HG02973 (cell line): ENCODE results near the gene FAM234B.

Experiments
- ATAC-seq: cut with Tn5 transposase; IDR thresholded peaks from one replicate; pipeline ENCODE4 v1.9.1; 2021; ENCODE audit warnings: moderate library complexity; ENCODE audit not compliant: unreplicated experiment

FAM234B gene, protein sequence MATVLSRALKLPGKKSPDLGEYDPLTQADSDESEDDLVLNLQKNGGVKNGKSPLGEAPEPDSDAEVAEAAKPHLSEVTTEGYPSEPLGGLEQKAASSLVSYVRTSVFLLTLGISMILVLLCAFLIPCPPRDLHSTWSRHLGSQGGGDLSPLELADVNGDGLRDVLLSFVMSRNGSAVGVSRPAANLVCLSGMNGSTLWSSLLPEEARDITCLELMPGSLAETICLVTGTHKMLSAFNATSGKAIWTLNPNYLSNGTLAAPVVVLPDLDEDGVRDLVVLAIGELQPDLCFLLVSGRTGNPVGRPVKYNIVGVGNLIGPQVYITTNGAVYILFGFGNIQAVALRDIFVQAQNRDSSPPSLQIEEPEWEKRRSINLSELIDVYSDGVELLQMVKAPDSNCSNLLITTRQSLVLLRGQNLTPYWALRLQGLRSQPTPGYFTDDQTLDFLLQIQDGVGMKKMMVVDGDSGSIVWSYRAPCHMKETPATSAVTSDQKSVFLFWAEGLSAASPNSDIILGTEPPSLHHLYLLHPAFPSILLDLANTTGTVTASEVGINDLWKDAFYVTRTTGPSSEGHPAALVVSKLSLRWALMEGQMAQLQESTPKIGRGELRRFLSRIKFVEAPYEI

GRCh38 chr12:13044002-13044905 is at the start of gene FAM234B:
TSS of gene FAM234B (plus strand) at chr12:13044381. CDS start at chr12:13044404, 23 bp downstream.
- ATAC-seq = peak; percentile 81

- no peak for ATAC-seq
Observed at GRCh38 chr12:12995088-12995487, 49.1 kb upstream of the FAM234B start.

DNA sequence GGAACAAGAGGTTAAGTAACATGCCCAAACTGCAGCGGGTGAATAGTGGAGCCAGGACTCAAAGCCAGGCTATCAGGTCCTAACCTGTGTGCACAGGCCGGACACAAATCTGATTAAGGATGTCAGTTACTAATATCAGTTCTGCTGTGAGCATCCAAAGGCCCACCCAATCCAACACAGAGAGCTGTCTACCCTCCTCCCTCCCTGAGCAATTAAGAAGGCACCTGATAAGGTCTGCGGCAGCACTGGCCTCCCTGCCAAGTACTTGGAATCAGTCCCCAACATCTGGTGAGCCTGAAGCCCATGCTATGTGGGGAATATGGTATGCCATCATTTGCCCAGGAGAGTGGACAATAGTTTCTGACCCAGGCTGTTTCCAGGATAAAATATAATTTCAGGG is 48.0 kb upstream of the FAM234B start:
- ATAC-seq = no peak

DNA sequence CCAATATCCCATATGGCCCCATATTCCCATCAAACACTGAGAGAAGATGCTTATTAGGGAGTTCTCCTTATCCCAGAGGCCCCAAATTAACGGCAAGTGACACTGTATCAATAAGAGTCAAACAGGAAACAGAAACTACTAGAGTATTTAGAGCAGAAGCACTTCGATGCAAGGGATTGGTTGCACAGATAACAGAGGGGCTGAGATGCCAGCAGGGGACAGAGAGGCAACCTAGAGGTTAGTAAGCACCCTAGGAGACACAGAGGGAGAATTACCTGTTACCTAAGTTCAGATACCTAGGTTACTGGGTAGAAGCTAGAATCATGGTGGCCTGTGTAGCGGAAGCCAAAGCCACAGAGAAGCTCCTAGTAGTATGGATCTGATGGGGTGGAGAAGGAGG is 47.0 kb upstream of the FAM234B start:
- ATAC-seq = no peak

DNA sequence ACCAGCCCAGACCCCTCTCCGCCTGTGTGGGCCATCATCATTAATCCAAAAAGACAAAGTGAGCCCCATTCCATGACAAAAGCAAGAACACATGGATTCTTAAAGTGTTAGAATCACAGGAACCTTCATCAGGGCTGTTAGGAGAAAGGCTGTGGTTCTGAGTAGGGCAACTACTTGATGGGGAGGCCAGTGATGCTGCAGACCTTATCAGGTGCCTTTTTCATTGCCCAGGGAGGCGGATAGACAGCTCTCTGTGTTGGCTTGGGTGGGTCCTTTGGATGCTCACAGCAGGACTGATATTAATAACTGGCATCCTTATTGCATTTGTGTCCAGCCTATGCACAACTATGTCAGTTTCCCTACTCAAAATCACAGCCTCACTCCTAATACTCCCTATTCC is 46.4 kb upstream of the FAM234B start:
- no peak for ATAC-seq

DNA sequence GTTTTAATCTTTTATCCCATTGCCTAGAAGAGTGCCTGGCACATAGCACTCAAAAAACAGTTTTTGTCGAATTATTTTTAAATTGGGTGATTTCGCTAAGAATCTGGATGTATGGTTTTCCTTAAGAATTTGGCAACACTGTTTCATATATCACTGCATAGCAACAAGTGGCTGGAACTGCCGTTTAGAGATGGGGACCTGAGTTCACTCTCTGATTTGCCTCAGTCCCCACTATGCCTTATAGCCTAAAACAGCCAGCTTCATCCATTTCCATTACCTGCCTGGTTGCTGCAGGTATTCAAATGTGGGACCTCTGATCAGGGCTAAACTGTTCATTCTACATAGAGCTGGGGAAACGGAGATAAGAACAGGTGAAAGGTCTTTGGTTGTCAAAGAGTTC is 45.9 kb upstream of the FAM234B start:
- no peak for ATAC-seq

DNA sequence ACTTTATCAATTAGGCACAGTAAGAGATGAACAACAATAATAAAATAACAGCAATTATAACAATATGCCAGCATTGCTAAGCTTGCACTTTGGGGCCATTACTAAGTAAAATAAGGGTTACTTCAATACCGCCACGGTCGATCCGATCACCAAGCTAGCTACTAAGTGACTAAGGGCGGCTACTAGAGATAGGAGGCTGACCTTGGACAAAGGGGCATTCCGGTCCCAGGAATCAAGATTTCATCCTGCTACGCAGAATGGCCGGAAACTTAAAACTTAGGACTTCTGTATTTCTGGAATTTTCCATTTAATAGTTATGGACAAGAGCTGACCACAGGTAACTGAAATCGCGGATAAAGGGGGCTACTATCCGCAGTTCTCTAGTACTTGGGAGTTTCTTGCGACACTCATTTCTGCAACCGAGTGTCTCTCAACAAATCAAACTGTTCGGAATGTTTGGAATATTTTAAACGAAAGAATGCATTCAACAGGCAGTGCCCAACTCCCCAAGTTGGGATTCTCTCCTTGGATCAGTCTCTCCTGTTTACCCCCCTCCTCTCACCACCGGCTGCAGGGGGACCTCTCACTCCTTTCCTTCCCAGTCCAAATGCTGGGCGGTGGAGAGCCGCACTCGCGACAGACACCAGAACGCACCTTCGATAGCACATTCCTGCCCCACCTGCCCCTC is 44.8 kb upstream of the FAM234B start:
- no peak for ATAC-seq

DNA sequence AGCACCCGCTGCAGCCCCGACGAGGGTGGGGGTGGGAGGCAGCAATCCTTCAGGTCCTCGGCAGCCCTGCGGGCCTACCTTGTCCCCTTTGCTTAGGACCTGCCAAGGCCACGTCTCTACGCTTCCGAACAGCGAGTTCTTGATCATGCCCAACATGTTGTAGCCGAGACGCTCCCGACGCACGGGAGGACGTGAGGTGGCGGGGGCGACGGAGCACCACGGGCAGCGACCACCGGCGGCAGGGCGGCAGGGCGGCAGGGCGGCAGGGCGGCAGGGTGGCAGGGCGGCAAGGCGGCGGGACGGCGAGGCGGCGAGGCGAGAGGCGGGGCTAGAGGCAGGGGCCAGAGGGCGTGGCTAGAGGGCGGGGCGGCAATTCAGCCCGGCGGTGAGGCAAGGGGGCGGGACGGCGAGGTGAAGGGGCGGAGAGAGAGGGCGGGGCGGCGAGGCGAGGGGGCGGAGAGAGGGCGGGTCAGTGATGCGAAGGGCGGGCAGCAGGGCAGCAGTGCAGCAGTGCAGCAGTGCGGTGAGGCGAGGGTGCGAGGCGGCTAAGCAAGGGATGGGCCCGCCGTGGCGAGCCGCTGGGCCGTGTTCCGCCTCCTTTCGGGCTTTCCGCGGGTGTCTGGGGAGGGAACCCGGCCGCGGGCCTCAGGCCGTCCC is 44.1 kb upstream of the FAM234B start, which contains the start of gene HEBP1:
Gene HEBP1, minus strand, starts transcription at position 307 of the 657 bp plus-strand sequence. Its CDS starts 151 bp downstream, at position 156.
- peak; percentile 88 for ATAC-seq

GRCh38 chr12:13000616-13000924 is 43.6 kb upstream of the FAM234B start:
- peak; percentile 20 for ATAC-seq

DNA sequence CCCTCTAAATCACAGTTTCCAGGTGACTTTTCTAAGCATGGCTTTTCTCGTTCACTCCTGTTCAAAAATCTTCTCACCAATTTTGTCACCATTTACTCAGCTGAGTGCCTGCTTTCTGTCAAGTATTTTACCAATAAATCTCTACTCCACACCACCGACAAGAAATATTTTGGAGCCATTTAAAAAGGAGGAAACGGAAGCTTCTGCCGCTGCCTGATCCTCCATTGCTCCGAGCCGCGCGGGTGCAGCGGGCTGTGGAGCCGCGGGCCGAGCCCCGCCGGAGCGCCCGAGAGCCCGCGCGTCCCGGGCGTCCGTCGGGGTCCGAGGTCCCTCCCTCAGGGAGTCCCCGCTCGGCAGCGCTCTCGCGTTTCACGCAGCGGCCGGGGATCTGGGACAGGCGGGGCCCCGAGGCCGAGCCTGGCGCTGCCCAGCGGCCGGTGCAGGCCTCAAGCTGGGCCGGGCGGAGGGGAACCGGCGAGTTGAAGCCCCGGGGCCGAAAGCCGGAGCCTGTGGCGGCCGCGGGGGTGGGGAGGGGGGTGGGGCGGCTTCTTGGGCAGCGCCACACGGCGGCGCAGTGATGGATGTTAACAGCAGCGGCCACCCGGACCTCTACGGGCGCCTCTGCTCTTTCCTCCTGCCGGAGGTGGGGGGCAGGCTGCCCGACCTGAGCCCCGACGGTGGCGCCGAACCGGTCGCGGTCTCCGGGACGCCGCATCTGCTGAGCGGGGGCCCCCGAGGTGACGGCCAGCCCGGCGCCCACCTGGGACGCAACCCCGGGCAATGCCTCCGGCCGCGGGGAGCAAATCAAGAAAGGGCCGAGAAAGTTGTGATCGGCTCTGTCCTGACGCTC is 43.0 kb upstream of the FAM234B start:
- ATAC-seq = no peak

DNA sequence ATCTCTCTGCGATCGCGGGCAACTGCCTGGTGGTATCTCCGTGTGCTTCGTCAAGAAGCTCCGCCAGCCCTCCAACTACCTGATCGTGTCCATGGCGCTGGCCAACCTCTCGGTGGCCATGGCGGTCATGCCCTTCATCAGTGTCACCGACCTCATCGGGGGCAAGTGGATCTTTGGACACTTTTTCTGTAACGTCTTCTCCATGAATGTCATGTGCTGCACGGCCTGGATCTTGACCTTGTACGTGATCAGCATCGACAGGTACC is 42.5 kb upstream of the FAM234B start:
- no peak for ATAC-seq

- no peak for ATAC-seq
Observed at GRCh38 chr12:13002301-13003097, 41.7 kb upstream of the FAM234B start.

- no peak for ATAC-seq
Observed at GRCh38 chr12:13004361-13004760, 39.8 kb upstream of the FAM234B start.

GRCh38 chr12:13004986-13005385 is 39.2 kb upstream of the FAM234B start:
- no peak for ATAC-seq

DNA sequence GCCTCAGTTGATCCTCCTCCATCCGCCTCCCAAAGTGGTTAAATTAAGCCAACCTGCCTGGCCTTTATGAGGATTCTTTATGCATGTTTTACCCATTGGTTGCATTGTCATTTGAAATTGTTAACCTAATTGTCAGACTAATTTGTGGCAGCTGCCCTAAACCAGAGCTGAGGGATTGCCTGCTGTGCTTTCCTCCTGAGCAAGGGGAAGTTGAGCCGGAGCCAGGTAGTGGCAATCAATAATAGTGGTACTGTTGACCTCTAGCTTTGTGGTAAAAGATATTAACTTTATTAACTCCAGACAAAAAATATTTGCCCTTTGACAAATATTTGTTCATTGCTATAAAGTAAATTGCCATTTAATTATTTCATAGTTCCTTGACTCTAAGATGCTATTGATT is 38.5 kb upstream of the FAM234B start:
- no peak for ATAC-seq

DNA sequence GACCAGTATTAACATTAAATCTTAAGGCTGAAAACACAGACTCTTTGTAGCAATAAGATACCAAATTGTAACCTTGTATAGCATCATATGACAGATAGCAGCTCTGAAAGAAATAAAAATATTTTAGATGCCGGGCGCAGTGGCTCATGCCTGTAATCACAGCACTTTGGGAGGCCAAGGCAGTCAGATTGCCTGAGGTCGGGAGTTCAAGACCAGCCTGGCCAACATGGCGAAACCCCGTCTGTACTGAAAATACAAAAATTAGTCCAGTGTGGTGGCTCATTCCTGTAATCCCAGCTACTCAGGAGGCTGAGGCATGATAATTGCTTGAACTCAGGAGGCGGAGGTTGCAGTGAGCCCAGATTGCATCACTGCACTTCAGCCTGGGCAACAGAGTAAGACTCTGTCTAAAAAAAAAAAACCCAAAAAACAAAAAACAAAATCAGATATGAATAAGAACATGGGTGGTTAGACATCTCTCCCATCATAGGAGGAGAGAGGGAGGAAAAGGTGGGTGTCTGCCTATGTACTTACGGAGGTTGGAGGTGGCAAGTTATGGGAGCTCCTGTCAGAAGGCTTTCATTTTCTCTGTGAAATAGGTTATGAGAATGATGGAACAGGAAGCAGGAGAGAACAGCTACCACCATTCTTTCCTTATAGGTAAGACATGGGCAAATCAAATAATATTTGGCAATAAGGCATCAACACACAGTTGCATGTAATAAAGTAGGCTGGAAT is 36.5 kb upstream of the FAM234B start:
- ATAC-seq = no peak

- ATAC-seq = no peak
Observed at GRCh38 chr12:13008741-13009380, 35.3 kb upstream of the FAM234B start.

- ATAC-seq = no peak
Observed at GRCh38 chr12:13011098-13011497, 33.1 kb upstream of the FAM234B start.
